Loucy (cell line): Measurements from ENCODE around the gene HS3ST5.
"Not testable (repeated sequence)": the region's sequence is repeated elsewhere in the genome, so short reads cannot be mapped to it uniquely, and the experiment has no call there.

Experiments
- EZH2phosphoT487 ChIP-seq: fragments of 200-600 bp; IDR thresholded peaks from 2 replicates; pipeline ENCODE4 v1.6.1; 2018; ENCODE audit warnings: antibody characterized with exemption, mild to moderate bottlenecking, moderate library complexity, borderline replicate concordance
- TF ChIP-seq, protein P1 (sequence below): fragments of 200-600 bp; sonication (generic); conservative IDR thresholded peaks from 2 replicates; pipeline ENCODE4 v1.5.1; 2014; ENCODE audit warnings: mild to moderate bottlenecking, antibody characterized with exemption, low read length

DNA sequence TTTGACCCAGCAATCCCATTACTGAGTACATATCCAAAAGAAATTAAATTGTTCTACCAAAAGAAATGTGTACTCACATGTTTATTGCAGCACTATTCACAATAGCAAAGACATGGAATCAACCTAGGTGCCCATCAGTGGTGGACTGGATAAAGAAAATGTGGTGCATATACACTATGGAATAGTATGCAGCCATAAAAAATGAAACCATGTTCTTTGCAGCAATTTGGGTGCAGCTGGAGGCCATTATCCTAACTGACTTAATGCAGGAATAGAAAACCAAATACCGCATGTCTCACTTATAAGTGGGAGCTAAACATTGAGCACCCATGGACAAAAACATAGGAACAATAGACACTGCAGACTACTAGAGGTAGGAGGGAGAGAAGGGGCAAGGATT is 262.4 kb downstream of the HS3ST5 start:
- TF ChIP-seq, protein P1, sequence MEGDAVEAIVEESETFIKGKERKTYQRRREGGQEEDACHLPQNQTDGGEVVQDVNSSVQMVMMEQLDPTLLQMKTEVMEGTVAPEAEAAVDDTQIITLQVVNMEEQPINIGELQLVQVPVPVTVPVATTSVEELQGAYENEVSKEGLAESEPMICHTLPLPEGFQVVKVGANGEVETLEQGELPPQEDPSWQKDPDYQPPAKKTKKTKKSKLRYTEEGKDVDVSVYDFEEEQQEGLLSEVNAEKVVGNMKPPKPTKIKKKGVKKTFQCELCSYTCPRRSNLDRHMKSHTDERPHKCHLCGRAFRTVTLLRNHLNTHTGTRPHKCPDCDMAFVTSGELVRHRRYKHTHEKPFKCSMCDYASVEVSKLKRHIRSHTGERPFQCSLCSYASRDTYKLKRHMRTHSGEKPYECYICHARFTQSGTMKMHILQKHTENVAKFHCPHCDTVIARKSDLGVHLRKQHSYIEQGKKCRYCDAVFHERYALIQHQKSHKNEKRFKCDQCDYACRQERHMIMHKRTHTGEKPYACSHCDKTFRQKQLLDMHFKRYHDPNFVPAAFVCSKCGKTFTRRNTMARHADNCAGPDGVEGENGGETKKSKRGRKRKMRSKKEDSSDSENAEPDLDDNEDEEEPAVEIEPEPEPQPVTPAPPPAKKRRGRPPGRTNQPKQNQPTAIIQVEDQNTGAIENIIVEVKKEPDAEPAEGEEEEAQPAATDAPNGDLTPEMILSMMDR = not testable (repeated sequence)
- not testable (repeated sequence) for TF ChIP-seq EZH2phosphoT487
